Esophagus muscularis mucosa (tissue), 4 donors: ENCODE measurements around the gene ZFP36. TPM values are rescaled to one million over a fixed set of nuclear protein-coding genes. Genes with fewer than 3 reads are reported as not detected.

Source experiments
- DNase-seq: peaks from one replicate; pipeline ENCODE4 v3.0.0-alpha.2; 2017; ENCODE audit errors: extremely low spot score
- H3K27ac ChIP-seq, 4 donors: fragments of 200-600 bp; sonication (generic); replicated peaks in 1 of 4; 1 replicate in 3 of 4; 2 replicates in 1 of 4; pipeline ENCODE4 v1.5.1; 2016 to 2019; ENCODE audit warnings: mild to moderate bottlenecking in 1 of 4
- H3K27me3 ChIP-seq, 4 donors: fragments of 200-600 bp; sonication (generic); one replicate each; pipeline versions ENCODE4 v1.5.1 to v1.6.0; 2016 to 2019
- H3K36me3 ChIP-seq, 4 donors: fragments of 200-600 bp; sonication (generic); one replicate each; pipeline ENCODE4 v1.5.1; 2016 to 2019
- H3K4me1 ChIP-seq, 4 donors: fragments of 200-600 bp; sonication (generic); one replicate each; pipeline ENCODE4 v1.5.1; 2016 to 2019
- H3K4me3 ChIP-seq, 4 donors: fragments of 200-600 bp; sonication (generic); 1 replicate in 2 of 4; 2 replicates in 2 of 4; pipeline ENCODE4 v1.5.1; 2016 to 2019; ENCODE audit warnings: mild to moderate bottlenecking in 4 of 4, moderate library complexity in 1 of 4
- H3K9me3 ChIP-seq, 4 donors: fragments of 200-600 bp; sonication (generic); 1 replicate in 3 of 4; 2 replicates in 1 of 4; pipeline ENCODE4 v1.5.1; 2016 to 2019
- EP300 ChIP-seq: sonication (generic); formaldehyde crosslinking; IDR thresholded peaks from one replicate; pipeline ENCODE4 v1.6.1; 2017; ENCODE audit warnings: antibody characterized with exemption
- POLR2A ChIP-seq: fragments of 450-650 bp; IDR thresholded peaks from one replicate; pipeline ENCODE4 v1.6.1; 2017; ENCODE audit warnings: antibody characterized with exemption, moderate library complexity, mild to moderate bottlenecking, low read depth
- POLR2AphosphoS5 ChIP-seq, 2 donors: sonication (generic); formaldehyde crosslinking; IDR thresholded peaks; one replicate each; pipeline ENCODE4 v1.6.1; 2017; ENCODE audit warnings: antibody characterized with exemption in 2 of 2
- WGBS: methylation state at CpG from one replicate; pipeline ENCODE4 v1.1.5; 2018; 5-methylcytosine and 5-hydroxymethylcytosine counted together
- intact Hi-C: fragments of 100-400 bp; cut with DNase I; formaldehyde crosslinking; loops from one replicate; pipeline ENCODE4 v1.15.1; 2023
- total RNA-seq, 4 donors: library from RNA; depleted of rRNA; stranded (reverse); fragments of >200 nt; gene quantifications; one replicate each; pipeline versions ENCODE4 v1.1.0 to v1.2.1, GENCODE V29; 2016
- TF ChIP-seq, protein P1 (sequence below), 3 experiments: fragments of 200-600 bp in 2 of 3; fragments of 450-650 bp in 1 of 3; sonication (generic) in 2 of 3; IDR thresholded peaks; one replicate each; pipeline ENCODE4 v1.5.1; 2017 to 2019; ENCODE audit warnings: antibody characterized with exemption in 3 of 3, mild to moderate bottlenecking in 2 of 3, moderate library complexity in 1 of 3

ZFP36 gene
- total RNA-seq, 4 donors from 2014 or later = 135 to 577 (median 196) TPM

DNA sequence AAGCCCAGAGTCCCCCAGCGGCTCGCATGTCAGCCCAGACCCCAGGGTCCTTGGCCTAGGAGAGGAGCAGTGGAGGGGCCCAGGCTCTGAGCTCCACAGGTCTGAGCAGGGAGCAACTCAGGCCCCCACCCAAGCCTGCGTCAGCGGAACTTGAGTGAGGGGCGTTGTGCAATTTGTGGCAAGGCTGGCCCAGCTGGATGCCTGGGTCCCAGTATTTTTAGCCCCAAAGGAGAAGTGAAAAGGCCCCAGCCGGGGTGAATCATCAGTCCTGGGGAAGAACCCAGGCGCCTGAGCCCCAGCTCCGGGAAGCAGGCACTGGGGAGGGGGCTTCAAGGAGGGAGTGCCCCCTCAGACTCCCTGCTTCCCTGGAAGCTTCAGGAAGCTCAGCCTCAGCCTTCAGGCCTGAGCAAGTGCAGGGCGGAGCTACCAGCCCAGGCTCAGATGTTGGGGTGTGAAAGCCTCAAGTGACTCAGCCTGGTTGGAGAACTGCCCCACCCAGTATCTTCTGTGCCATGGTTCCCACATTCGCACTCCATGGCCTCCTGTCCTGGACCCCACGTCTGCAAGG is 8.3 kb upstream of the ZFP36 start:
- Histone ChIP-seq H3K4me1 (peaks cover 34 to 60% (median 52%) of the 10 kb centered on the region in 4 donors), H3K36me3 (peaks cover 10 to 37% (median 32%) of the 10 kb centered on the region in 4 donors), H3K27ac (peak overlapping the region; percentile 88 to 100 (median 99)), H3K4me3 (peak overlapping the region in 3 of 4 donors; percentile 1 to 23 (median 10)), H3K27me3 (no peaks in the 10 kb centered on the region), H3K9me3 (no peaks in the 10 kb centered on the region)
- intact Hi-C loops = loop anchor here (1.0 kb wide), 1 partner anchor 14 kb away; the partner anchor contains the start of gene PLEKHG2
- no peak for DNase-seq
- 60% methylated on average over 10 of the region's 11 CpGs for WGBS
- TF ChIP-seq POLR2A = peak; percentile 16
- TF ChIP-seq EP300 = peak; percentile 41
- TF ChIP-seq, protein P1, sequence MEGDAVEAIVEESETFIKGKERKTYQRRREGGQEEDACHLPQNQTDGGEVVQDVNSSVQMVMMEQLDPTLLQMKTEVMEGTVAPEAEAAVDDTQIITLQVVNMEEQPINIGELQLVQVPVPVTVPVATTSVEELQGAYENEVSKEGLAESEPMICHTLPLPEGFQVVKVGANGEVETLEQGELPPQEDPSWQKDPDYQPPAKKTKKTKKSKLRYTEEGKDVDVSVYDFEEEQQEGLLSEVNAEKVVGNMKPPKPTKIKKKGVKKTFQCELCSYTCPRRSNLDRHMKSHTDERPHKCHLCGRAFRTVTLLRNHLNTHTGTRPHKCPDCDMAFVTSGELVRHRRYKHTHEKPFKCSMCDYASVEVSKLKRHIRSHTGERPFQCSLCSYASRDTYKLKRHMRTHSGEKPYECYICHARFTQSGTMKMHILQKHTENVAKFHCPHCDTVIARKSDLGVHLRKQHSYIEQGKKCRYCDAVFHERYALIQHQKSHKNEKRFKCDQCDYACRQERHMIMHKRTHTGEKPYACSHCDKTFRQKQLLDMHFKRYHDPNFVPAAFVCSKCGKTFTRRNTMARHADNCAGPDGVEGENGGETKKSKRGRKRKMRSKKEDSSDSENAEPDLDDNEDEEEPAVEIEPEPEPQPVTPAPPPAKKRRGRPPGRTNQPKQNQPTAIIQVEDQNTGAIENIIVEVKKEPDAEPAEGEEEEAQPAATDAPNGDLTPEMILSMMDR (IDR thresholded peaks at IDR 0.05) = no peak
- peak; percentile 61 to 75 for TF ChIP-seq POLR2AphosphoS5 (IDR thresholded peaks at IDR 0.05)

- intact Hi-C loops = no loop called here
- no peak for TF ChIP-seq POLR2A
- no peak for DNase-seq
- Histone ChIP-seq H3K36me3 (peaks cover 6 to 25% (median 20%) of the 10 kb centered on the region in 4 donors), H3K27me3 (no peaks in the 10 kb centered on the region), H3K4me1 (peaks cover 42 to 69% (median 56%) of the 10 kb centered on the region in 4 donors), H3K27ac (peak overlapping the region; percentile 88 to 100 (median 99)), H3K9me3 (no peaks in the 10 kb centered on the region), H3K4me3 (no peak overlapping the region)
- WGBS = 97% methylated on average over 4 of the region's 4 CpGs
These were observed 7.0 kb upstream of the ZFP36 start for GRCh38 chr19:39399668-39400050.

GRCh38 chr19:39400061-39400460 is 6.6 kb upstream of the ZFP36 start:
- H3K27ac ChIP-seq = peak overlapping the region; percentile 88 to 100 (median 99)
- intact Hi-C loops = no loop called here
- peaks cover 45 to 72% (median 58%) of the 10 kb centered on the region in 4 donors for H3K4me1 ChIP-seq

DNA sequence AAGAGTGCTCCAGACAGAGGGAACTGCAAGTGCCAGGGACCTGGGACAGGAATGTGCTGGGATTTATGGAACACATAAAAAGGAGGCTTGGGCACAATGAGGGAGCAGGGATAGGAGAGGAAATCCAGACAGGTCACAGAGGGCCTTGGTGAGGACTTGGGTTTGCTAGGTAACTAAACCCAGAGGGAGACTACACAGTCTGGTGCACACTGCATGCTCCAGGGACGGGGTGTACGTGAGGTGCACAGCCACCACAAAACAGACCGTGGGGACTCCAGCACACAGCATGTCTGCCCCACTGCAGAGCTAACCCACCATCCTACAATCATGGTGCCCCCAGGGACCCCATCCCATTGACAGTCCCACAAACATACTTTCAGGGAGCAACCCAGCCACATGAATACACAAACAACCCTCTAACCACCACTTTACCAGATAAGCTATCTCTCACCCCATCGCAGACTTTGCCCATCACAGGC is 5.5 kb upstream of the ZFP36 start:
- 61% methylated on average over 3 of the region's 4 CpGs for WGBS
- H3K4me1 ChIP-seq = peaks cover 54 to 81% (median 68%) of the 10 kb centered on the region in 4 donors
- DNase-seq = no peak
- intact Hi-C loops = no loop called here
- no peak overlapping the region for H3K4me3 ChIP-seq
- no peaks in the 10 kb centered on the region for H3K27me3 ChIP-seq
- no peaks in the 10 kb centered on the region for H3K9me3 ChIP-seq
- H3K36me3 ChIP-seq = peaks cover 0 to 10% (median 8%) of the 10 kb centered on the region in 4 donors
- peak overlapping the region; percentile 99 to 100 (median 100) for H3K27ac ChIP-seq
- TF ChIP-seq POLR2A = no peak
- TF ChIP-seq, protein P1 (IDR thresholded peaks at IDR 0.05) = no peak
- TF ChIP-seq EP300 = no peak
- no peak for TF ChIP-seq POLR2AphosphoS5 (IDR thresholded peaks at IDR 0.05)

More at GRCh38 chr19:39400061-39400460, 6.6 kb upstream of the ZFP36 start:
- TF ChIP-seq EP300 (no peak), POLR2AphosphoS5 (IDR thresholded peaks at IDR 0.05) (no peak), POLR2A (no peak)
- no peaks in the 10 kb centered on the region for H3K27me3 ChIP-seq
- no peak overlapping the region for H3K4me3 ChIP-seq
- 87% methylated on average over 4 of the region's 4 CpGs for WGBS
- no peaks in the 10 kb centered on the region for H3K9me3 ChIP-seq
- no peak for DNase-seq
- H3K36me3 ChIP-seq = peaks cover 2 to 21% (median 16%) of the 10 kb centered on the region in 4 donors

- peaks cover 53 to 83% (median 69%) of the 10 kb centered on the region in 4 donors for H3K4me1 ChIP-seq
- H3K4me3 ChIP-seq = peak overlapping the region; percentile 61 to 71 (median 64)
- H3K9me3 ChIP-seq = no peaks in the 10 kb centered on the region
- peak overlapping the region; percentile 99 to 100 (median 100) for H3K27ac ChIP-seq
- intact Hi-C loops = no loop called here
- DNase-seq = no peak
- TF ChIP-seq EP300 (peak; percentile 35), POLR2AphosphoS5 (IDR thresholded peaks at IDR 0.05) (peak in 1 of 2 donors; percentile 59), POLR2A (peak; percentile 23)
- TF ChIP-seq, protein P1 (IDR thresholded peaks at IDR 0.05) = no peak
- H3K36me3 ChIP-seq = peaks cover 0 to 6% (median 2%) of the 10 kb centered on the region in 4 donors
- H3K27me3 ChIP-seq = no peaks in the 10 kb centered on the region
- 56% methylated on average over 22 of the region's 25 CpGs for WGBS
These were observed 4.9 kb upstream of the ZFP36 start for GRCh38 chr19:39401549-39402345.
